HCT116 (cell line): ENCODE measurements around the gene POLN. TPM values are rescaled to one million over a fixed set of nuclear protein-coding genes. Genes with fewer than 3 reads are reported as not detected.
"Not testable (repeated sequence)": the region's sequence is repeated elsewhere in the genome, so short reads cannot be mapped to it uniquely, and the experiment has no call there.

Source experiments
- ATAC-seq: fragments of 200-7000 bp; cut with Tn5 transposase; 2 replicates; pipeline ENCODE4 v1.9.1; 2020; ENCODE audit warnings: mild to moderate bottlenecking, moderate library complexity
- BruUV-seq: library from RNA; stranded (reverse); fragments of 400-500 nt; replicated peaks from 2 replicates; lab custom pipeline; 2021; lab: Mats Ljungman, UMichigan
- CTCF ChIA-PET: fragments of 300-600 bp; sonication (Branson Sonifier 250); formaldehyde crosslinking; loops from one replicate; lab custom pipeline; 2021; ENCODE audit warnings: antibody characterized with exemption; lab: Charles Lee
- POLR2A ChIA-PET: fragments of 300-600, 350-600 bp; sonication (Branson Sonifier 250); formaldehyde crosslinking; loops from one replicate; lab custom pipeline; 2021; ENCODE audit warnings: antibody characterized with exemption; lab: Charles Lee
- RAD21 ChIA-PET, 2 experiments: fragments of 300-600 bp; sonication (Branson Sonifier 250); formaldehyde crosslinking; loops; one replicate each; lab custom pipeline; 2023; ENCODE audit warnings: low total read pairs in 2 of 2; ENCODE audit not compliant: uncharacterized antibody in 2 of 2, unreplicated experiment in 2 of 2, low non-redundant PET in 1 of 2; lab: Charles Lee
- DNase-seq: peaks from one replicate; pipeline ENCODE4 v3.0.0-alpha.2; 2010; ENCODE audit warnings: low read depth, low spot score
- H2AFZ ChIP-seq: fragments of 200-600 bp; shearing (Covaris generic), sonication (generic); 2 replicates; pipeline ENCODE4 v1.6.1; 2017; ENCODE audit warnings: low read depth, mixed run types, mixed read lengths, antibody characterized with exemption, low read length; ENCODE audit not compliant: poor library complexity, severe bottlenecking
- H3K27ac ChIP-seq: 2 replicates; pipeline ENCODE4 v1.5.1; 2012; ENCODE audit warnings: low read depth, low read length
- H3K27me3 ChIP-seq: fragments of 200-600 bp; sonication (generic); 2 replicates; pipeline ENCODE4 v1.6.1; 2016; ENCODE audit warnings: mixed run types, low read length, mixed read lengths; ENCODE audit not compliant: insufficient read depth
- H3K36me3 ChIP-seq, 2 experiments: fragments of 200-500 bp in 1 of 2; fragments of 200-600 bp in 1 of 2; sonication (Bioruptor generic) in 1 of 2; sonication (generic) in 1 of 2; 2 replicates each; pipeline versions ENCODE4 v1.5.1 to v1.6.1; 2014 to 2016; ENCODE audit warnings: low read length in 2 of 2, inconsistent platforms in 1 of 2, mixed read lengths in 1 of 2, mixed run types in 1 of 2; ENCODE audit not compliant: insufficient read depth in 2 of 2, control insufficient read depth in 1 of 2
- H3K4me1 ChIP-seq, 2 experiments: fragments of 200-600 bp in 1 of 2; sonication (generic) in 1 of 2; 2 replicates each; pipeline versions ENCODE4 v1.5.1 to v1.6.1; 2012 to 2017; ENCODE audit warnings: low read length in 2 of 2, inconsistent platforms in 1 of 2, mild to moderate bottlenecking in 1 of 2, mixed read lengths in 1 of 2, mixed run types in 1 of 2, moderate library complexity in 1 of 2; ENCODE audit not compliant: insufficient read depth in 2 of 2, control insufficient read depth in 1 of 2
- H3K4me2 ChIP-seq: fragments of 200-600 bp; sonication (generic); 2 replicates; pipeline ENCODE4 v1.6.1; 2017; ENCODE audit warnings: mixed run types, low read length, mixed read lengths
- H3K4me3 ChIP-seq, 2 experiments: fragments of 200-600 bp in 1 of 2; sonication (generic) in 1 of 2; replicated peaks in 1 of 2; 2 replicates each; pipeline ENCODE4 v1.5.1; 2011 to 2016; ENCODE audit warnings: low read length in 2 of 2, control low read depth in 1 of 2, low read depth in 1 of 2, mild to moderate bottlenecking in 1 of 2, mixed read lengths in 1 of 2, mixed run types in 1 of 2
- H3K79me2 ChIP-seq: fragments of 200-600 bp; sonication (generic); 2 replicates; pipeline ENCODE4 v1.6.1; 2017; ENCODE audit warnings: mild to moderate bottlenecking, mixed run types, low read length, moderate library complexity, mixed read lengths; ENCODE audit not compliant: insufficient read depth
- H3K9ac ChIP-seq: fragments of 200-600 bp; sonication (generic); 2 replicates; pipeline ENCODE4 v1.6.1; 2016; ENCODE audit warnings: low read length, mixed read lengths
- H3K9me2 ChIP-seq: fragments of 200-600 bp; sonication (generic), shearing (Covaris generic); 2 replicates; pipeline ENCODE4 v1.6.1; 2017; ENCODE audit warnings: mixed run types, mild to moderate bottlenecking, moderate library complexity; ENCODE audit not compliant: insufficient read depth
- H3K9me3 ChIP-seq, 2 experiments: fragments of 200-500 bp in 1 of 2; fragments of 200-600 bp in 1 of 2; sonication (Bioruptor generic) in 1 of 2; sonication (generic) in 1 of 2; 2 replicates each; pipeline ENCODE4 v1.6.1; 2014 to 2017; ENCODE audit warnings: low read length in 2 of 2, mixed read lengths in 2 of 2, inconsistent platforms in 1 of 2, low read depth in 1 of 2, mild to moderate bottlenecking in 1 of 2, mixed run types in 1 of 2, moderate library complexity in 1 of 2; ENCODE audit not compliant: control insufficient read depth in 1 of 2, insufficient read depth in 1 of 2
- H4K20me1 ChIP-seq: fragments of 200-600 bp; sonication (generic), shearing (Covaris generic); 2 replicates; pipeline ENCODE4 v1.6.1; 2017; ENCODE audit warnings: mixed run types, mild to moderate bottlenecking, moderate library complexity; ENCODE audit not compliant: insufficient read depth
- POLR2AphosphoS5 ChIP-seq: IDR thresholded peaks from 2 replicates; pipeline ENCODE4 v1.6.1; 2011; ENCODE audit warnings: mild to moderate bottlenecking, low read depth, low read length, moderate library complexity
- SP1 ChIP-seq: IDR thresholded peaks from 2 replicates; pipeline ENCODE4 v1.6.1; 2012; ENCODE audit warnings: low read depth
- intact Hi-C: fragments of 100-400 bp; cut with micrococcal nuclease; formaldehyde crosslinking; loops from 2 replicates; pipeline ENCODE4 v1.10.0; 2022
- total RNA-seq: library from RNA; stranded (reverse); gene quantifications from one replicate; pipeline ENCODE4 v1.2.1, GENCODE V29; 2021; ENCODE audit not compliant: unreplicated experiment

Gene POLN
- total RNA-seq, 1 experiment from 2014 or later = 3.1 TPM

DNA sequence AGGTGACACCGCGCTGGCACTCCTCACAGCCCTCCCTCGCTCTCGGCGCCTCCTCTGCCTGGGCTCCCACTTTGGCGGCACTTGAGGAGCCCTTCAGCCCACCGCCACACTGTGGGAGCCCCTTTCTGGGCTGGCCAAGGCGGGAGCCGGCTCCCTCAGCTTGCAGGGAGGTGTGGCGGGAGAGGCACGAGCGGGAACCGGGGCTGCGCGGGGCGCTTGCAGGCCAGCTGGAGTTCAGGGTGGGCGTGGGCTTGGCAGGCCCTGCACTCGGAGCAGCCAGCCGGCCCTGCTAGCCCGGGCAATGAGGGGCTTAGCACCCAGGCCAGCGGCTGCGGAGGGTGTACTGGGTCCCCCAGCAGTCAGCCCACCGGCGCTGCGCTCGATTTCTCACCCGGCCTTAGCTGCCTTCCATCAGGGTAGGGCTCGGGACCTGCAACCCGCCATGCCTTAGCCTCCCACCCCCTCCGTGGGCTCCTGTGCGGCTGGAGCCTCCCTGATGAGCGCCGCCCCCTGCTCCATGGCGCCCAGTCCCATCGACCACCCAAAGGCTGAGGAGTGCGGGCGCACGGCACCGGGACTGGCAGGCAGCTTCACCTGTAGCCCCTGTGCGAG is 80.7 kb downstream of the POLN start:
- BruUV-seq, H3K79me2 ChIP-seq, H3K9me2 ChIP-seq, H3K4me2 ChIP-seq, CTCF ChIA-PET, H3K4me1 ChIP-seq, DNase-seq, H3K9me3 ChIP-seq, ATAC-seq, H3K27ac ChIP-seq, H3K36me3 ChIP-seq, H3K4me3 ChIP-seq, H2AFZ ChIP-seq, POLR2A ChIA-PET, RAD21 ChIA-PET, H3K9ac ChIP-seq, H3K27me3 ChIP-seq, intact Hi-C loops, H4K20me1 ChIP-seq: not testable (repeated sequence)

- no peak for ATAC-seq
- BruUV-seq = no TSS peak
- Histone ChIP-seq H3K27me3 (no peaks in the 10 kb centered on the region), H3K4me2 (no peak overlapping the region), H3K4me1 (0 out of 4 replicates have a peak, but pooled peaks cover 0 to 3% of the 10 kb centered on the region in 2 experiments), H3K27ac (no peak overlapping the region), H3K4me3 (no peak overlapping the region), H2AFZ (no peak overlapping the region), H3K9ac (no peak overlapping the region), H3K9me3 (no peaks in the 10 kb centered on the region)
- CTCF ChIA-PET = no interaction called here
- no peak for DNase-seq
- intact Hi-C loops = no loop called here
- RAD21 ChIA-PET = no interaction called here
- POLR2A ChIA-PET = no interaction called here
- TF ChIP-seq SP1 = 0 out of 2 replicates have a peak, but pooled peaks have one; percentile 6
- no peak for TF ChIP-seq POLR2AphosphoS5
- TF ChIP-seq, all 23 proteins: peak for 1
- Histone ChIP-seq H3K9me2 (no peaks in the 10 kb centered on the region), H3K36me3 (no peaks in the 10 kb centered on the region), H4K20me1 (no peaks in the 10 kb centered on the region), H3K79me2 (no peaks in the 10 kb centered on the region)
These were observed 82.0 kb downstream of the POLN start for GRCh38 chr4:2159931-2160330.
